Neuronal stem cell (in vitro differentiated cells): ENCODE data around the gene B4GALT5.
A peak's percentile ranks its signal among the peaks of the same experiment; 100 is the strongest.

Source experiments
- DNase-seq: peaks from one replicate; pipeline ENCODE4 v3.0.0-alpha.2; 2013; ENCODE audit warnings: low spot score
- H2AFZ ChIP-seq: one replicate; pipeline ENCODE4 v1.6.1; 2013; ENCODE audit warnings: mild to moderate bottlenecking, low read length, inconsistent platforms
- H2AK5ac ChIP-seq: 2 replicates; pipeline ENCODE4 v1.6.1; 2013; ENCODE audit warnings: low read depth, mild to moderate bottlenecking, inconsistent platforms, low read length, moderate library complexity, mixed read lengths
- H2BK120ac ChIP-seq: 2 replicates; pipeline ENCODE4 v1.6.1; 2013; ENCODE audit warnings: low read depth, mild to moderate bottlenecking, inconsistent platforms, low read length, moderate library complexity, mixed read lengths
- H2BK12ac ChIP-seq: one replicate; pipeline ENCODE4 v1.6.1; 2013; ENCODE audit warnings: low read length, inconsistent platforms
- H2BK15ac ChIP-seq: 2 replicates; pipeline ENCODE4 v1.6.1; 2013; ENCODE audit warnings: mild to moderate bottlenecking, low read length, inconsistent platforms, mixed read lengths
- H2BK5ac ChIP-seq: one replicate; pipeline ENCODE4 v1.6.1; 2013; ENCODE audit warnings: inconsistent platforms, mild to moderate bottlenecking, low read length, moderate library complexity
- H3K14ac ChIP-seq: one replicate; pipeline ENCODE4 v1.6.1; 2013; ENCODE audit warnings: low read length, inconsistent platforms
- H3K18ac ChIP-seq: 2 replicates; pipeline ENCODE4 v1.6.1; 2013; ENCODE audit warnings: low read length, inconsistent platforms
- H3K23ac ChIP-seq: 2 replicates; pipeline ENCODE4 v1.6.1; 2013; ENCODE audit warnings: low read depth, mild to moderate bottlenecking, mixed read lengths, low read length, inconsistent platforms; ENCODE audit not compliant: poor library complexity
- H3K27ac ChIP-seq: replicated peaks from 3 replicates; pipeline ENCODE4 v1.5.1; 2013; ENCODE audit warnings: low read length, inconsistent platforms
- H3K27me3 ChIP-seq, 3 experiments: 2 replicates each; pipeline ENCODE4 v1.6.1; 2013; ENCODE audit warnings: low read length in 3 of 3, mild to moderate bottlenecking in 2 of 3, inconsistent platforms in 1 of 3, low read depth in 1 of 3, mixed read lengths in 1 of 3, moderate library complexity in 1 of 3; ENCODE audit not compliant: control insufficient read depth in 3 of 3, insufficient read depth in 3 of 3
- H3K36me3 ChIP-seq, 2 donors: replicated peaks in 1 of 2; 2 replicates each; pipeline ENCODE4 v1.6.1; 2013; ENCODE audit warnings: low read length in 2 of 2; ENCODE audit not compliant: control insufficient read depth in 2 of 2, insufficient read depth in 2 of 2
- H3K4ac ChIP-seq: 2 replicates; pipeline ENCODE4 v1.6.1; 2013; ENCODE audit warnings: inconsistent platforms, mild to moderate bottlenecking, low read length, moderate library complexity
- H3K4me1 ChIP-seq, 2 donors: 1 replicate in 1 of 2; 2 replicates in 1 of 2; pipeline ENCODE4 v1.6.1; 2013; ENCODE audit warnings: low read length in 2 of 2, low read depth in 1 of 2; ENCODE audit not compliant: control insufficient read depth in 2 of 2, insufficient read depth in 1 of 2
- H3K4me2 ChIP-seq: one replicate; pipeline ENCODE4 v1.6.1; 2013; ENCODE audit warnings: mild to moderate bottlenecking, low read length, inconsistent platforms; ENCODE audit not compliant: insufficient read depth, poor library complexity, severe bottlenecking
- H3K4me3 ChIP-seq, 2 donors: 2 replicates each; pipeline ENCODE4 v1.5.1; 2013; ENCODE audit warnings: low read length in 2 of 2, mild to moderate bottlenecking in 2 of 2, inconsistent platforms in 1 of 2, moderate library complexity in 1 of 2
- H3K79me1 ChIP-seq: one replicate; pipeline ENCODE4 v1.6.1; 2013; ENCODE audit warnings: low read depth, mild to moderate bottlenecking, inconsistent platforms, low read length, moderate library complexity
- H3K9ac ChIP-seq: one replicate; pipeline ENCODE4 v1.6.1; 2013; ENCODE audit warnings: mild to moderate bottlenecking, low read depth, low read length, inconsistent platforms; ENCODE audit not compliant: poor library complexity
- H3K9me3 ChIP-seq, 2 donors: replicated peaks in 1 of 2; 2 replicates each; pipeline versions ENCODE3 to v1.6.1; 2013; ENCODE audit warnings: low read length in 2 of 2, mild to moderate bottlenecking in 2 of 2, inconsistent platforms in 1 of 2, low read depth in 1 of 2, mixed read lengths in 1 of 2, moderate library complexity in 1 of 2; ENCODE audit not compliant: control insufficient read depth in 2 of 2, insufficient read depth in 1 of 2
- H4K8ac ChIP-seq: one replicate; pipeline ENCODE4 v1.6.1; 2013; ENCODE audit warnings: low read depth, mild to moderate bottlenecking, inconsistent platforms, low read length, moderate library complexity
- H4K91ac ChIP-seq: one replicate; pipeline ENCODE4 v1.6.1; 2013; ENCODE audit warnings: low read length, low read depth, mild to moderate bottlenecking, inconsistent platforms; ENCODE audit not compliant: poor library complexity
- WGBS, 2 donors: extraction: QIAGEN DNeasy Blood & Tissue Kit; methylation state at CpG; one replicate each; pipeline ENCODE4 v1.1.7; 2013; ENCODE audit warnings: missing lambda C conversion rate in 2 of 2, mixed read lengths in 1 of 2; ENCODE audit not compliant: insufficient read length in 2 of 2, insufficient replicate concordance in 1 of 2; ENCODE audit errors: extremely low coverage in 2 of 2; 5-methylcytosine and 5-hydroxymethylcytosine counted together

B4GALT5 gene

DNA sequence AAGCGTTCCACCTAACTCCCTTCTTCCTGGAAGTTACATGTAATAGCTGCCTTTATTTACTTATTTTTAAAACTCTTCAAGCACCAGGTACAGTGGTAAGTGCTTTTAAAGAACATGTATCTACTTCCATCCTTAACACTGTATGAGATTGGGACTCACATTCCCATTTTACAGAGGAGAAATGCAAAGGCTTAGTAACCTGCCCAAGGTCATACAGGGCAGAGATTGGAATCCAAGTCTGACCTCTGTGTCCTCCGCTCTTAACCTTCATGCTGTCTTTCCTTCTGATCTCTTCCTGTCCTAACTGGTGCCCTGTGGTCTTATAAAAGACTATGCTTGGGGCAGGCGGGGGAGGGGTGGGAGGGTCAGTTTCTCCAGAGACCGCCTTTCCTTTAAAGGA is 1.6 kb downstream of the B4GALT5 start:
- Histone ChIP-seq H3K36me3 (peaks cover 0 to 8% of the 10 kb centered on the region in 2 donors), H3K79me1 (peaks cover 9% of the 10 kb centered on the region), H3K18ac (no peak overlapping the region), H3K4me1 (peaks cover 2 to 15% of the 10 kb centered on the region in 2 donors), H4K91ac (no peak overlapping the region), H2BK12ac (no peak overlapping the region), H2AK5ac (no peak overlapping the region), H3K4me3 (peak overlapping the region in 1 of 2 donors; percentile 87), H3K9ac (no peak overlapping the region), H2AFZ (no peak overlapping the region), H2BK15ac (no peak overlapping the region), H4K8ac (no peak overlapping the region), H2BK5ac (no peak overlapping the region), H3K27me3 (no peaks in the 10 kb centered on the region), H3K27ac (no peak overlapping the region), H2BK120ac (no peak overlapping the region), H3K9me3 (no peaks in the 10 kb centered on the region), H3K4me2 (peak overlapping the region; percentile 76), H3K23ac (no peak overlapping the region), H3K14ac (no peak overlapping the region), H3K4ac (no peak overlapping the region)
- WGBS, 2 donors: no CpG with 5 or more reads among the region's 4 CpGs
- DNase-seq: no peak

DNA sequence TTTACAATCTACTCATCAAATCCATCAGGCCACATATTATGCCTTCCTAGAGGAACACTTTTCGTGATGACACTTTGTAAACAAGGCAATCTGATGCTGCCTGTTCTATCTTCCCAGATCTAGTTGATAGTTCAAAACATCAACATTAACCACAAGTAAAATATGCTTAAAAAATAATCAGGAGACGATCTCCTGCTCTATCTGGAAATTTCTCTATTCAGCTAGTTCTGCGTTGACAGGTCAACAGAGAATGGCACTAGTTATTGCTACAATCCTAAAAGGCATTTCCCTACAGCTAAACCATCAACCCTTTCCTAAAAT is 2.1 kb downstream of the B4GALT5 start:
- H3K36me3 ChIP-seq: peaks cover 0 to 8% of the 10 kb centered on the region in 2 donors
- no peak overlapping the region for H3K4me2 ChIP-seq
- H2AK5ac ChIP-seq: no peak overlapping the region
- H3K14ac ChIP-seq: no peak overlapping the region
- no peak overlapping the region for H3K18ac ChIP-seq
- no peak overlapping the region for H2BK5ac ChIP-seq
- no peak overlapping the region for H4K8ac ChIP-seq
- H3K4me3 ChIP-seq: peak overlapping the region in 1 of 2 donors; percentile 87
- no peaks in the 10 kb centered on the region for H3K9me3 ChIP-seq
- H3K9ac ChIP-seq: no peak overlapping the region
- H2BK12ac ChIP-seq: no peak overlapping the region
- no peak overlapping the region for H2BK15ac ChIP-seq
- H3K27me3 ChIP-seq: no peaks in the 10 kb centered on the region
- no peak for DNase-seq
- H2AFZ ChIP-seq: no peak overlapping the region
- peaks cover 4 to 17% of the 10 kb centered on the region in 2 donors for H3K4me1 ChIP-seq
- H3K4ac ChIP-seq: no peak overlapping the region
- H3K79me1 ChIP-seq: peaks cover 9% of the 10 kb centered on the region
- H3K27ac ChIP-seq: no peak overlapping the region
- no CpG with 5 or more reads among the region's 3 CpGs for WGBS, 2 donors
- H3K23ac ChIP-seq: no peak overlapping the region
- H2BK120ac ChIP-seq: no peak overlapping the region
- no peak overlapping the region for H4K91ac ChIP-seq

DNA sequence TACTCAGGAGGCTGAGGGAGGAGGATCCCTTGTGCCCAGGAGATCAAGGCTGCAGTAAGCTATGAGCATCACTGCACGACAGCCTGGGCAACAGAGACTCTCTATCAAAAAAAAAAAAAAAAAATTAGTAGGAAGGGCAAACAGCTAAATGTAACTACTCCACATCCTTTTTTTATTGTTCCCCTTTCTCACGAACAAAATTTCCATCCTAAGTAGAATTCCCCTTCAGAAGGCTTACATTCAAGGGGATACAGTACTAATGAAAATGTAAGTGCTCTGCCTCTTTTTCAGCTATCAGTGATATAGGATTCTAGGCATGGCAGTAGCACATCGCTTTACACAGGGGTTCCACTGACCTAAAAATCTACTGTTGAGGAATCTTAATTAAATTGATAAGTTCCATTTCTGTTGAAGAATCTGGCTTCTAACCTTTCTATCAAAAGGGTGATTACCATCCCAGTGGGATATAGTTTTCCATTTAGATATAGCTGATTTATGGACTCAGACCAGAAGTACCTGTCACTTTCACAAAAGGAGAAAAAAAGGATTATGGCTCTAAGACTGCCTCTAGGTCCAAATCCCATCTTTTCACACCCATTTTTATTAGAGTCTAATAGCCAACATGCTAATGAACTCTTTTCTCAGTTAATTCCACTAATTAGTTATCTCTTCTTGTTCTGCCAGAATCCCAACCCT is 2.6 kb downstream of the B4GALT5 start:
- Histone ChIP-seq H3K4me3 (no peak overlapping the region), H3K9me3 (no peaks in the 10 kb centered on the region), H2BK12ac (no peak overlapping the region), H3K14ac (no peak overlapping the region), H3K4me2 (no peak overlapping the region), H4K91ac (no peak overlapping the region), H3K9ac (no peak overlapping the region), H2BK5ac (no peak overlapping the region), H3K27ac (no peak overlapping the region), H3K18ac (no peak overlapping the region), H4K8ac (no peak overlapping the region), H3K36me3 (peaks cover 0 to 8% of the 10 kb centered on the region in 2 donors), H3K27me3 (no peaks in the 10 kb centered on the region), H2AK5ac (no peak overlapping the region), H2BK120ac (no peak overlapping the region), H3K4me1 (peaks cover 6 to 22% of the 10 kb centered on the region in 2 donors), H3K4ac (no peak overlapping the region), H2AFZ (no peak overlapping the region), H2BK15ac (no peak overlapping the region), H3K79me1 (peaks cover 9% of the 10 kb centered on the region), H3K23ac (no peak overlapping the region)
- WGBS, 2 donors: no CpG with 5 or more reads among the region's 3 CpGs
- no peak for DNase-seq

DNA sequence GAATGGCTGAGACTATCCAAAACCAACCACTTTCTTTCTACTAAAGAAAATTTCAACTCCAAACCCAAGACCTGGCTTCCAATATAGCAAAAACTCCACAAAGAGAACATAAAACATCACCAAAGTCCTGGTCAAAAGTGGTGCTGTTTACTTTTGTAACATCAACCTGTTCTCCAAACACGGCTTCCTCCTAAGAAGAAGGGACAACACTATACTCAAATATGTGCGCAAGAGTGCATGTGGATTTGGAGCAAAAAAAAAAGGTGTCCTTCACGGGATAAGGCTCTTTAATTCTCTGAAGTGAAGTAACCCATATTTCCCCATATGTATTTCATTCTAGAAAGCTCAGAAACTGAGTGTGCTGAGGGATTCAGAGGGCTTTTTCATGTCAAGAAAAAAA is 6.6 kb downstream of the B4GALT5 start:
- Histone ChIP-seq H3K9me3 (no peaks in the 10 kb centered on the region), H3K27ac (peak overlapping the region; percentile 31), H2BK5ac (no peak overlapping the region), H3K9ac (no peak overlapping the region), H3K14ac (no peak overlapping the region), H3K79me1 (peaks cover 5% of the 10 kb centered on the region), H3K36me3 (peaks cover 0 to 25% of the 10 kb centered on the region in 2 donors), H4K91ac (no peak overlapping the region), H3K4me3 (no peak overlapping the region), H3K4ac (no peak overlapping the region), H3K4me2 (no peak overlapping the region), H3K18ac (no peak overlapping the region), H2BK15ac (no peak overlapping the region), H2AFZ (no peak overlapping the region), H2BK120ac (no peak overlapping the region), H3K27me3 (no peaks in the 10 kb centered on the region), H4K8ac (no peak overlapping the region), H2BK12ac (no peak overlapping the region), H3K23ac (no peak overlapping the region), H2AK5ac (no peak overlapping the region), H3K4me1 (peaks cover 7 to 14% of the 10 kb centered on the region in 2 donors)
- WGBS, 2 donors: no CpG with 5 or more reads among the region's 3 CpGs
- DNase-seq: no peak
